AG09309 (cell line): ENCODE measurements around the gene EXOC7.
A peak's percentile ranks its signal among the peaks of the same experiment; 100 is the strongest.

Source experiments
- DNase-seq: peaks from one replicate; pipeline ENCODE4 v3.0.0-alpha.2; 2010; ENCODE audit warnings: low read depth
- H3K4me3 ChIP-seq: 2 replicates; pipeline ENCODE4 v1.5.1; 2011; ENCODE audit warnings: mild to moderate bottlenecking, low read depth, low read length, moderate library complexity; ENCODE audit not compliant: control insufficient read depth
- CTCF ChIP-seq: IDR thresholded peaks from 2 replicates; pipeline ENCODE4 v1.5.1; 2011; ENCODE audit warnings: mild to moderate bottlenecking, low read depth, low read length, inconsistent platforms; ENCODE audit not compliant: insufficient read depth, control insufficient read depth; ENCODE audit errors: missing control alignments

The EXOC7 gene

GRCh38 chr17:76104140-76104895 lies 731 bp upstream of the EXOC7 start:
- H3K4me3 ChIP-seq = peak overlapping the region; percentile 87
- DNase-seq = no peak
- no peak for TF ChIP-seq CTCF

GRCh38 chr17:76102944-76103273 lies 678 bp downstream of the EXOC7 start:
- peak overlapping the region; percentile 87 for H3K4me3 ChIP-seq
- DNase-seq = no peak
- no peak for TF ChIP-seq CTCF

- H3K4me3 ChIP-seq = no peak overlapping the region
- TF ChIP-seq CTCF = no peak
- no peak for DNase-seq
Measured at GRCh38 chr17:76097716-76098295, 5.8 kb downstream of the EXOC7 start.

- H3K4me3 ChIP-seq = no peak overlapping the region
- no peak for TF ChIP-seq CTCF
- DNase-seq = no peak
Measured at GRCh38 chr17:76095943-76096342, 7.6 kb downstream of the EXOC7 start.

- TF ChIP-seq CTCF = no peak
- H3K4me3 ChIP-seq = no peak overlapping the region
- no peak for DNase-seq
Measured at GRCh38 chr17:76094046-76094445, 9.5 kb downstream of the EXOC7 start.

- TF ChIP-seq CTCF = no peak
- no peak for DNase-seq
- H3K4me3 ChIP-seq = no peak overlapping the region
Measured at GRCh38 chr17:76092526-76093413, 10.8 kb downstream of the EXOC7 start.
